Activated T-cell treated with anti-CD3 and anti-CD28 coated beads, Interleukin-2, amount 50 U/mL, for 48 hours (primary cell): ENCODE data around the gene MAGEA2.
"Not testable (repeated sequence)": the region's sequence is repeated elsewhere in the genome, so short reads cannot be mapped to it uniquely, and the experiment has no call there.

Experiments used
- DNase-seq, 2 experiments: peaks; one replicate each; pipeline ENCODE4 v3.0.0-alpha.2; 2020

MAGEA2 gene

DNA sequence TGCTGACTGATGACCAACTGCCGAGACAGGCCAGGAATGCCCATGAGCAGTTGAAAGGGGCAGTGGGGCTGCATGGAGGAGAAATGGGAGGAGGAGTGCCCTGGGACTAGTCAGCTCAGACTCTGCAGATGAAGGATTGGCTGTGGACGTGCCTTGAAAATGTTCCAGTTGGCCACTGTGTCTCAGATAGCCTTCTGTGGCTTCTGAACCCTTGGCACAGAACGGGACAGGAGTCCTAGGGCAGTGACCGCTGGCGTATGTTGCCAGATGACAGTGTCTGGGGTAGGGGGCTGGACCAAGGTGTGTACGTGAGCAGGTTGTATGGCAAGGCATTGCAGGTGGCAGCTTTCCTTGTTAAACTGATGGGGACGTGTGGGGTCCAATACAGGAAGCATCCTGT is 47.1 kb downstream of the MAGEA2 start:
- DNase-seq: not testable (repeated sequence)

DNA sequence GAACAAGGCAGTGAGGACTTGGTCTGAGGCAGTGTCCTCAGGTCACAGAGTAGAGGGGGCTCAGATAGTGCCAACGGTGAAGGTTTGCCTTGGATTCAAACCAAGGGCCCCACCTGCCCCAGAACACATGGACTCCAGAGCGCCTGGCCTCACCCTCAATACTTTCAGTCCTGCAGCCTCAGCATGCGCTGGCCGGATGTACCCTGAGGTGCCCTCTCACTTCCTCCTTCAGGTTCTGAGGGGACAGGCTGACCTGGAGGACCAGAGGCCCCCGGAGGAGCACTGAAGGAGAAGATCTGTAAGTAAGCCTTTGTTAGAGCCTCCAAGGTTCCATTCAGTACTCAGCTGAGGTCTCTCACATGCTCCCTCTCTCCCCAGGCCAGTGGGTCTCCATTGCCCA is 53.3 kb downstream of the MAGEA2 start:
- DNase-seq: not testable (repeated sequence)
